AG04450 (cell line): ENCODE data around the gene RGS7. TPM values are rescaled to one million over a fixed set of nuclear protein-coding genes. Genes with fewer than 3 reads are reported as not detected.

Experiments used
- CTCF ChIA-PET: fragments of 300-600, 350-600 bp; formaldehyde crosslinking; extraction: SDS; loops from one replicate; lab custom pipeline; 2022; ENCODE audit warnings: antibody characterized with exemption, inconsistent platforms; lab: Charles Lee
- POLR2A ChIA-PET: fragments of 350-600 bp; formaldehyde crosslinking; extraction: SDS; loops from one replicate; lab custom pipeline; 2021; ENCODE audit warnings: antibody characterized with exemption, inconsistent platforms; lab: Yijun Ruan, JAX
- DNase-seq: peaks from one replicate; pipeline ENCODE4 v3.0.0-alpha.2; 2011; ENCODE audit warnings: low read depth, low spot score
- H3K27ac ChIP-seq: one replicate; pipeline ENCODE4 v1.5.1; 2012; ENCODE audit warnings: low read depth, low read length, control low read depth
- H3K27me3 ChIP-seq: one replicate; pipeline ENCODE4 v1.6.0; 2012; ENCODE audit warnings: low read length; ENCODE audit not compliant: control insufficient read depth, insufficient read depth
- H3K4me3 ChIP-seq: 2 replicates; pipeline ENCODE4 v1.5.1; 2011; ENCODE audit warnings: mild to moderate bottlenecking, low read depth, low read length, control low read depth
- H3K9me3 ChIP-seq: 2 replicates; pipeline ENCODE4 v1.5.1; 2012; ENCODE audit warnings: low read length; ENCODE audit not compliant: control insufficient read depth, insufficient read depth
- CTCF ChIP-seq: IDR thresholded peaks from 2 replicates; pipeline ENCODE4 v1.5.1; 2011; ENCODE audit warnings: low read depth, low read length, control low read depth, inconsistent platforms
- polyA plus RNA-seq: library from polyadenylated mRNA; depleted of rRNA; stranded (reverse); fragments of >200 nt; gene quantifications from 2 replicates; pipeline ENCODE4 v1.2.3, GENCODE V29; 2011

RGS7 gene
- polyA plus RNA-seq, 1 experiment = 0.29 TPM

GRCh38 chr1:241269116-241269515 is 87.9 kb downstream of the RGS7 start:
- DNase-seq = no peak
- no peak overlapping the region for H3K27ac ChIP-seq
- TF ChIP-seq CTCF = no peak
- CTCF ChIA-PET = no interaction called here
- H3K9me3 ChIP-seq = peaks cover 9% of the 10 kb centered on the region; the same call in 1 of the 2 replicates
- POLR2A ChIA-PET = no interaction called here
- no peaks in the 10 kb centered on the region for H3K27me3 ChIP-seq
- no peak overlapping the region for H3K4me3 ChIP-seq

GRCh38 chr1:241266121-241266520 is 90.9 kb downstream of the RGS7 start:
- Histone ChIP-seq H3K9me3 (peaks cover 4% of the 10 kb centered on the region; the same call in 1 of the 2 replicates), H3K27me3 (no peaks in the 10 kb centered on the region), H3K4me3 (no peak overlapping the region), H3K27ac (no peak overlapping the region)
- no peak for DNase-seq
- TF ChIP-seq CTCF = no peak
- CTCF ChIA-PET = interaction anchor here (0.7 kb wide), 1 partner anchor 54 kb away, joined by 5 read pairs; no protein-coding TSS in a partner anchor
- POLR2A ChIA-PET = no interaction called here

- Histone ChIP-seq H3K27me3 (no peaks in the 10 kb centered on the region), H3K4me3 (no peak overlapping the region), H3K27ac (no peak overlapping the region), H3K9me3 (peaks cover 4% of the 10 kb centered on the region; the same call in 1 of the 2 replicates)
- CTCF ChIA-PET = interaction anchor here (0.7 kb wide), 1 partner anchor 53 kb away, joined by 5 read pairs; no protein-coding TSS in a partner anchor
- no peak for TF ChIP-seq CTCF
- POLR2A ChIA-PET = no interaction called here
- DNase-seq = no peak
Measured at GRCh38 chr1:241265428-241265827, 91.6 kb downstream of the RGS7 start.

GRCh38 chr1:241263346-241263745 is 93.7 kb downstream of the RGS7 start:
- POLR2A ChIA-PET = no interaction called here
- TF ChIP-seq CTCF = no peak

GRCh38 chr1:241253471-241253870 is 103.5 kb downstream of the RGS7 start:
- H3K9me3 ChIP-seq = peaks cover 7% of the 10 kb centered on the region
- no peak overlapping the region for H3K4me3 ChIP-seq
- ChIA-PET CTCF (no interaction called here), POLR2A (no interaction called here)
- TF ChIP-seq CTCF = no peak
- H3K27me3 ChIP-seq = no peaks in the 10 kb centered on the region
- no peak for DNase-seq
- no peak overlapping the region for H3K27ac ChIP-seq

More at GRCh38 chr1:241263346-241263745, 93.7 kb downstream of the RGS7 start:
- Histone ChIP-seq H3K27me3 (no peaks in the 10 kb centered on the region), H3K27ac (no peak overlapping the region), H3K9me3 (peaks cover 2% of the 10 kb centered on the region; the same call in 1 of the 2 replicates), H3K4me3 (no peak overlapping the region)
- CTCF ChIA-PET = no interaction called here
- DNase-seq = no peak
